ENCODE results near the gene NUAK1.

NUAK1 gene

DNA sequence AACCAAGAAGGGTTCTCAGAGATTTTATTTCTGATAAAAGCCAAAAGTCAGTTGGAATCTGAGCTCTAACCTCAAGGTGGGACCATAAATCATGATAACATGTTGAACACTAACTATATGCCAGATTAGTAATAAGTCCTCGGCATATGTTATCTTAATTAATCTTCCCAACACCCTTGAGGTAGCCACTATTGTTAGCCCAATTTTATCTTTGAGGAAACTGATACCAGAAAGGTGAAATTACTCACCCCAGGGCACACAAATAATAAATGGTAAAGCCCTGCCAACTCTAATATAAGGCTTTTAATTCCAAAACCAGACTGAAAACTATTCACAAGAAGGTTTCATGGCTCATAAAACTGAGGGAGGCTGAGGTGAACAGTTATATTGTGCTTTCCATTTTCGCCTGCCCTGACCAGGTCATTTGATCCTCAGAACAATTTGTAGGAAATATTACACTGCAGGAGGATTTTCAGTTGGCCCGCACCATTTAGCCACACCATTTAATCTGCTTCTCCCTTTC lies 16.1 kb upstream of the NUAK1 start:
- H3K4me1 Mint-ChIP-seq, result peaks cover 43% of the 10 kb centered on the region
- no peaks in the 10 kb centered on the region for H3K27me3 Mint-ChIP-seq (ENCODE audit: low read depth, poor library complexity)
- no peak overlapping the region for H3K27ac Mint-ChIP-seq
- H3K9me3 Mint-ChIP-seq, result no peaks in the 10 kb centered on the region
- H3K4me3 Mint-ChIP-seq, result no peak overlapping the region
- H3K36me3 Mint-ChIP-seq (ENCODE audit: low read depth), result no peaks in the 10 kb centered on the region
- TF ChIP-seq, protein P1, sequence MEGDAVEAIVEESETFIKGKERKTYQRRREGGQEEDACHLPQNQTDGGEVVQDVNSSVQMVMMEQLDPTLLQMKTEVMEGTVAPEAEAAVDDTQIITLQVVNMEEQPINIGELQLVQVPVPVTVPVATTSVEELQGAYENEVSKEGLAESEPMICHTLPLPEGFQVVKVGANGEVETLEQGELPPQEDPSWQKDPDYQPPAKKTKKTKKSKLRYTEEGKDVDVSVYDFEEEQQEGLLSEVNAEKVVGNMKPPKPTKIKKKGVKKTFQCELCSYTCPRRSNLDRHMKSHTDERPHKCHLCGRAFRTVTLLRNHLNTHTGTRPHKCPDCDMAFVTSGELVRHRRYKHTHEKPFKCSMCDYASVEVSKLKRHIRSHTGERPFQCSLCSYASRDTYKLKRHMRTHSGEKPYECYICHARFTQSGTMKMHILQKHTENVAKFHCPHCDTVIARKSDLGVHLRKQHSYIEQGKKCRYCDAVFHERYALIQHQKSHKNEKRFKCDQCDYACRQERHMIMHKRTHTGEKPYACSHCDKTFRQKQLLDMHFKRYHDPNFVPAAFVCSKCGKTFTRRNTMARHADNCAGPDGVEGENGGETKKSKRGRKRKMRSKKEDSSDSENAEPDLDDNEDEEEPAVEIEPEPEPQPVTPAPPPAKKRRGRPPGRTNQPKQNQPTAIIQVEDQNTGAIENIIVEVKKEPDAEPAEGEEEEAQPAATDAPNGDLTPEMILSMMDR (IDR thresholded peaks at IDR 0.05), result no peak
- DNase-seq, result no peak

DNA sequence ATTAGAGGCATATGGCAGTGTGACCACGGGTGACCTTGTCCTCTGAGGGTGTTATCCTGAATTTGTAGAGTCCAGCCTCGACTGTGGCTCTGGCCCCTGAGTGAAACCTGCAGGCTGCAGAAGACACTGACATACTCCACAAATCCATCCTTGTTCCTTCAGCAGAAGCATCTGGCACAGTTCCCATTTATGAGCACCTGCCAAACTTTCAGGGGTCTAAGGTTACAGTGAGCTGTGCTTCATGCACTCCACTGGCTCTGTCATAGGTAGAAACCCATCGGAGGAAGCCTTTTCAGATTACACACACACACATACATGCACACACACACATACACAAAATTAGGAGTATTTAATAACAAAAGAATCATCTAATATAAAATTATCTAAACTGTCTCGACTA lies 13.6 kb upstream of the NUAK1 start:
- Mint-ChIP-seq H3K27ac (no peak overlapping the region), H3K9me3 (no peaks in the 10 kb centered on the region), H3K4me1 (peaks cover 36% of the 10 kb centered on the region), H3K27me3 (ENCODE audit: low read depth, poor library complexity) (no peaks in the 10 kb centered on the region), H3K36me3 (ENCODE audit: low read depth) (no peaks in the 10 kb centered on the region), H3K4me3 (no peak overlapping the region)
- TF ChIP-seq, protein P1 (IDR thresholded peaks at IDR 0.05), result no peak
- DNase-seq, result no peak

DNA sequence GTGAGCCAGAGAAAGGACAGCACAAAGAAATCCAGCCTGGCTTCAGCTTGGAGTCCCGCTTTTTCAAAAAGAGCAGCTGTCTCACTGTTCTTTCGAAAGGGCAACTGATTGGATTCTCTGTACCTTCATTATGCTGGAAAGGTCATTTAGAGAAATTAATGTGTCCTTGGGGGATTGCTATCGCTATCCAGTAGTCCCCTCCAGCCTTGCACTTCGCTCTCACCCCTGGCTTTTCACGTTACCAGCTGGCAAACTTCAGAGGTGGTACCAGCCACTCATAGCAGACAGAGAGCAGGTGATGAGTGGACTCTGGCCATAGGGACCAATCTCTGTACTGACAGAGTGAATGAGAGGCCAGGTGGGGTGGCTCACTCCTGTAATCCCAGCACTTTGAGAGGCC lies 11.8 kb upstream of the NUAK1 start:
- no peak overlapping the region for H3K4me3 Mint-ChIP-seq
- H3K36me3 Mint-ChIP-seq (ENCODE audit: low read depth), result no peaks in the 10 kb centered on the region
- no peak overlapping the region for H3K27ac Mint-ChIP-seq
- TF ChIP-seq, protein P1 (IDR thresholded peaks at IDR 0.05), result no peak
- no peaks in the 10 kb centered on the region for H3K9me3 Mint-ChIP-seq
- no peak for DNase-seq
- peaks cover 40% of the 10 kb centered on the region for H3K4me1 Mint-ChIP-seq
- peaks cover 4% of the 10 kb centered on the region for H3K27me3 Mint-ChIP-seq (ENCODE audit: low read depth, poor library complexity)

DNA sequence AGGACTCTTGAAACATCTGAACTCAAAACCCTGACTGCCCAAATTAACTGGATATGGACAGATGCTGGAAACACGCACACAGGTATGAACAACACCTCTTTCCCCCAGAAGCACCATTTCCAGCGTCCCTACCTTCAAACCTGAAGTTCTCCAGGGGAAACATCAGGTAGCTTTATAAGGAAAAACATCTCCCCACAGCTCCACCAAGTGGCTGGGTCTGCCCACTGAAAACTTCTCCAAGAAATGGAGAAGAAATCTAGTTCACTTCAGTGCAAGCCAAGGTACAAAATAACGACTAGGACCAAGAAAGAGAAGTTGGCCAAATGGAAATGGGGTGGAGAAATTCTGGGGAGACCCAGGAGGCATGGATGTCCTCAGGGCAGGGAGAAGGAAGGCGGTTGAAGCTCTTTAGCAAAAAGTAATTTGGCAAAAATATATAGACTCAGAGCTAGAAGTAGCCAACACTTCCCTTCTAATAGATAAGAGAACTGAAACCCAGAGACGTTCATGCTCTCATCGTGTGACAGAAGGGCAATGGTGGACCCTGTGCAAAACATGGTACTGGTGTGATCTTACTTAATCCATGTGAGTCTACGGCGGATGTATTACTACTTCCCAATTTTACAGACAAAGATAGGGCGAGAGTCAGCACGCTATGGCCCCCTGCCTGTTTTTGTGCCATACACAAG lies 10.5 kb upstream of the NUAK1 start:
- Mint-ChIP-seq H3K4me3 (no peak overlapping the region), H3K4me1 (peaks cover 40% of the 10 kb centered on the region), H3K27me3 (ENCODE audit: low read depth, poor library complexity) (peaks cover 7% of the 10 kb centered on the region), H3K27ac (no peak overlapping the region), H3K9me3 (no peaks in the 10 kb centered on the region), H3K36me3 (ENCODE audit: low read depth) (no peaks in the 10 kb centered on the region)
- TF ChIP-seq, protein P1 (IDR thresholded peaks at IDR 0.05), result peak; percentile 42
- DNase-seq, result peak; percentile 34

DNA sequence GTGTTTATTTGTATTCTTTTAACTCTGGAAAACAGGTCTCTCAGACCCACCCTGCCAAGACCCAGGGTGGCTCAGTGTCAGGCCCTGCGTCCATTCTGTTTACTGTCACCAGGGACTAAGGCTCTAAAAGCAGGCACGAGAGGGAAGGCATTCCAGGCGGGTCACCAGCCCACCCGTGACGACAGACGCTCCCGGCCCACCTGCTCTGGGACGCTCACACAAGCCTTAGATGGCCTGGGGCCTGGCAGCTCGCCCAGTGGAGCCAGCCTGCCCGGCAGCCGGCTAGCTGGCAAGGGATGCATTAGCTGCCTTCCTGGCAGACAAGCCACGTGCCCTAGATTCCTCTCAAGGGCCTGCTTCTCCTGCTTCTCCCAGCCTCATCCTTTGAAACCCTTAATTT lies 9.2 kb upstream of the NUAK1 start:
- no peak for DNase-seq
- Mint-ChIP-seq H3K4me3 (no peak overlapping the region), H3K27me3 (ENCODE audit: low read depth, poor library complexity) (peaks cover 7% of the 10 kb centered on the region), H3K4me1 (peaks cover 52% of the 10 kb centered on the region), H3K27ac (no peak overlapping the region), H3K9me3 (no peaks in the 10 kb centered on the region), H3K36me3 (ENCODE audit: low read depth) (no peaks in the 10 kb centered on the region)
- TF ChIP-seq, protein P1 (IDR thresholded peaks at IDR 0.05), result no peak

DNA sequence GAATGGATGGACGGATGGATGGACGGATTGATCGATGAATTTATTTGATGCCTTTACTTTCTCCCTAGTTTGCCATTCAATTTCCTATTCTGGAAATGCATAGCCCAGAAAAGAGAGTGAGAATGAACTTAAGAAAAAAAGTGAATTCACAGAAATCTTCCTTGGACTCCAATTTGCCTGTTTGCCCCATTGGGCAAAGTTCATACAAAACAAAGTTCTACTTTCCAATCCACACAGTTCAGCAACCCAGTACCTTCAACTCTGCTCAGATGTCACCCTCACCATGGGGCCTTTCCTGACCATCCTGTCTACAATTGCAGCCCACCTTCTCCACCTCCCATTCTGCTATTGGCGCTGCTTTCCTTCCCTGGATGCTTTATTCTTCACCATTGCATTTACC lies 8.2 kb upstream of the NUAK1 start:
- no peaks in the 10 kb centered on the region for H3K36me3 Mint-ChIP-seq (ENCODE audit: low read depth)
- no peak overlapping the region for H3K4me3 Mint-ChIP-seq
- no peak for DNase-seq
- no peak overlapping the region for H3K27ac Mint-ChIP-seq
- H3K9me3 Mint-ChIP-seq, result no peaks in the 10 kb centered on the region
- H3K27me3 Mint-ChIP-seq (ENCODE audit: low read depth, poor library complexity), result peaks cover 7% of the 10 kb centered on the region
- TF ChIP-seq, protein P1 (IDR thresholded peaks at IDR 0.05), result no peak
- peaks cover 61% of the 10 kb centered on the region for H3K4me1 Mint-ChIP-seq

Measured in nephron progenitor cell (in vitro differentiated cells).